GM12864 (cell line): ENCODE measurements around the gene OR6C3.
"Not testable (repeated sequence)": the region's sequence is repeated elsewhere in the genome, so short reads cannot be mapped to it uniquely, and the experiment has no call there.

Experiments used
- DNase-seq: peaks from one replicate; pipeline ENCODE4 v3.0.0-alpha.2; 2011; ENCODE audit warnings: low read depth
- H3K4me3 ChIP-seq: 2 replicates; pipeline ENCODE4 v1.5.1; 2011; ENCODE audit warnings: mild to moderate bottlenecking, low read depth, low read length, control low read depth
- TF ChIP-seq, protein P1 (sequence below): IDR thresholded peaks from 2 replicates; pipeline ENCODE4 v1.5.1; 2011; ENCODE audit warnings: low read depth, mild to moderate bottlenecking, moderate library complexity, low read length, control low read depth, inconsistent platforms; ENCODE audit errors: missing control alignments

Gene OR6C3

DNA sequence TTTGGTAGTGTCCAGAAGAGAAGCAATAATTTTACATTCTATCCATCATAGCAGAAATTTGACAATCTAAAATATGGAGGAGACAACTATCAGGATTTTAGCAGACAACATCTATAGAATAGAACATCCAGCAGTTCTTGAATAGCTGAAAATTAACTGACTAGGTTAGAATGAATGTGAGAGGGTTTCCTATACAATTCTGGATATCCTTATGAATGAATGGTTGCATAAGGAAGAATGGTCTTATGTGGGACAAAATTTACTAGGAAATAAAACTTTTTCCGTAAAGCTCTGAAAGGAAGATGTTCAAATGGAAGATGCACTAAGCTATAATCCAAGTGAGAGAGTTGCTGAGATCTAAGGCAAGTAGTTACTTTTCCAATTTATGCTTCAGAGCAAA is at the start of gene OR6C3:
OR6C3 (plus strand) TSS at position 301 of the 400 bp plus-strand sequence. CDS start 955 bp downstream, outside the sequence.
- TF ChIP-seq, protein P1, sequence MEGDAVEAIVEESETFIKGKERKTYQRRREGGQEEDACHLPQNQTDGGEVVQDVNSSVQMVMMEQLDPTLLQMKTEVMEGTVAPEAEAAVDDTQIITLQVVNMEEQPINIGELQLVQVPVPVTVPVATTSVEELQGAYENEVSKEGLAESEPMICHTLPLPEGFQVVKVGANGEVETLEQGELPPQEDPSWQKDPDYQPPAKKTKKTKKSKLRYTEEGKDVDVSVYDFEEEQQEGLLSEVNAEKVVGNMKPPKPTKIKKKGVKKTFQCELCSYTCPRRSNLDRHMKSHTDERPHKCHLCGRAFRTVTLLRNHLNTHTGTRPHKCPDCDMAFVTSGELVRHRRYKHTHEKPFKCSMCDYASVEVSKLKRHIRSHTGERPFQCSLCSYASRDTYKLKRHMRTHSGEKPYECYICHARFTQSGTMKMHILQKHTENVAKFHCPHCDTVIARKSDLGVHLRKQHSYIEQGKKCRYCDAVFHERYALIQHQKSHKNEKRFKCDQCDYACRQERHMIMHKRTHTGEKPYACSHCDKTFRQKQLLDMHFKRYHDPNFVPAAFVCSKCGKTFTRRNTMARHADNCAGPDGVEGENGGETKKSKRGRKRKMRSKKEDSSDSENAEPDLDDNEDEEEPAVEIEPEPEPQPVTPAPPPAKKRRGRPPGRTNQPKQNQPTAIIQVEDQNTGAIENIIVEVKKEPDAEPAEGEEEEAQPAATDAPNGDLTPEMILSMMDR, result no peak
- H3K4me3 ChIP-seq, result no peak within 1 kb of the TSS
- DNase-seq, result no peak

DNA sequence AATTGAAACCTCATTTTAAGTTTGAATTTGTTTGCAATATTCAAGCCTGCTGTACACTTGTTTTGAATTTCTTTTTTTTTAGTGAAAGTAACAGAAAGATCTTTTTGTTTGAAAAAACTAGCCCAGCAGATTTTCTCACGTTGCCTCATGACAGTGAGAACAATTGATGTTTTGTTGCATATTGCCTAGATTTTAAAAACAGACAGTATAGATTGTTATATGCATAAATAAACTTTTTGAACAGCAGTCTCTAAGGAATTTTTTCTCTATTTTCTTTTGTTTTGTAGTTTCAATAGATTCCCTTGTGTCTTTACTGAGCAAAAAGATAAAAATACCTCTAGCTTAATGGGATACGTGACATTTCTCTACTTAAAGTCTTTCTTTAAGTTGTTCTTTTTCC is 49.6 kb upstream of the OR6C3 start:
- TF ChIP-seq, protein P1, result no peak
- no peak overlapping the region for H3K4me3 ChIP-seq
- DNase-seq, result no peak

DNA sequence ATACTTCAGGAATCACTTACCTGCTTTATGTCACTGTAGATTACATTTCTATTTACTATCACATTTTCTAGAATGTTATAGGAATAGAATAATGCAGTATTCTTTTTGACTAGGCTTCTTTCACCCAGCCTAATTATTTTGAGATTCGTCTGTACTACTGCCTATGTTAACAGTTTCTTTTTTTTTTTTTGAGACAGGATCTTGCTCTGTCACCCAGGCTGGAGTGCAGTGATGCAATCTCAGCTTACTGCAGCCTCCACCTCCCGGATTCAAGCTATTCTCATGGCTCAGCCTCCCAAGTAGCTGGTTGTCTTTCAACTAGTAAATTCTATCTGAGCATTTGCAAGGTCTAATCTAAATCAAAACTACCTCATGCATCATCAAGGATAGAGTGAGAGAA is 40.5 kb upstream of the OR6C3 start:
- DNase-seq, result no peak

DNA sequence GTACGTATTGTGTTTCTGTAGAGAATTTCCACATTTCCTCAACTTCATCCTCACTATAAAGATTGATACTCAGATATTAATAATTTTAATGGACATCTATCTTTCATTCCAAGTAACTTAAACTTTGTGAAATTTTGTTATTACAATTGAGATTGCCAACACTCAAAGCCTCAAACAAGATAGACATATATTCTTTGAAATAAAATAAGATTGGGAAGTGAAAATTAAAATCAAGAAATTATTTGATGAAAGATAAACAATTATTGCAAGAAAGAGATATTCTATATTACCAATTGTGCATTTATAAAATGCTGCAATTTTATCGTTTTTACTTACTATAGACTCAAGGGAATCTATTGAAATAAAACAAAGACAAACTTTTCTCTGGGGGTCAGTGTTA is 34.1 kb upstream of the OR6C3 start, which contains the start of gene OR6C6:
OR6C6 (minus strand) TSS at position 101 of the 400 bp plus-strand sequence. CDS start 1,337 bp downstream, outside the sequence.
- TF ChIP-seq, protein P1, result no peak
- DNase-seq, result no peak
- H3K4me3 ChIP-seq, result no peak within 1 kb of the TSS

More for the DNA sequence above, 40.5 kb upstream of the OR6C3 start:
- H3K4me3 ChIP-seq, result no peak overlapping the region
- TF ChIP-seq, protein P1, result no peak

DNA sequence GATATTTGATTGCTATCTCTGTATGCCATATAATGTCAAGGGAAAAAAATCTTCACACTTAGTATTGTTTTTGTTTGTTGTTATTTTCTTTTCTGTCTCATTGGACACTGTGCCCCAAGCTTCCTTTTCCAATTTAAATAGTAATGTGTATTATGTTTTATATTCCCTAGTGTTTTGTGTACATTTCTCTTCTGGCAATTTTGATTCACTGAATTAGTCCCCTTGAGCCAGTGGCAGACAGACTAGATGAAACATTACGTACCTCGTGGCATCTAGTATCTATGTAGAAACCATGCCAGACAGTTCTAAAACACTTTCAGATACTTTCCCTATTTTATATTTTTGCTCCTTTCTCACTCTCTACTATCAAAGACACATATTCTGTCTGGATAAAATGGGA is 16.5 kb upstream of the OR6C3 start, which contains the start of gene OR6C1:
OR6C1 (plus strand) TSS at position 301 of the 400 bp plus-strand sequence. CDS start 6,257 bp downstream, outside the sequence.
- DNase-seq, result no peak
- TF ChIP-seq, protein P1, result no peak
- H3K4me3 ChIP-seq, result no peak within 1 kb of the TSS

DNA sequence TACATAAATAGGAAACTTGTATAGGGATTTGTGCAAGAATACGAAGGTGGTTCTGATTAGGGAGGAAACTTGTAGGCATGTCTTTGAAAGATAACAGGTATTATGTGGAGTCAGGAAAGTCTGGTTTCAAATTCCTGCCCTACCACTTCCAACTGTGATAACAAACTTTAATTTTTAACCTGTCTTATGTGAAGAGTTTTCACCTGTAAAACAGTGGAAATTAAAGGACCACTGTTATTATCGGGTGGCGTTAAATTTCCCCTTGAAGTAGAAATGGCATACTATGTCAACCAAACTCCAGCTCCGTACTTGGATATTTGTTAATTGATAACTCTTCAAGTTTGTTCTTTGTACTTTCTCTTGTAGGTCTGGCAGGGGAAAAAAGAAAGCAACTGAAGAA is 10.3 kb upstream of the OR6C3 start:
- no peak overlapping the region for H3K4me3 ChIP-seq
- TF ChIP-seq, protein P1, result no peak
- no peak for DNase-seq

DNA sequence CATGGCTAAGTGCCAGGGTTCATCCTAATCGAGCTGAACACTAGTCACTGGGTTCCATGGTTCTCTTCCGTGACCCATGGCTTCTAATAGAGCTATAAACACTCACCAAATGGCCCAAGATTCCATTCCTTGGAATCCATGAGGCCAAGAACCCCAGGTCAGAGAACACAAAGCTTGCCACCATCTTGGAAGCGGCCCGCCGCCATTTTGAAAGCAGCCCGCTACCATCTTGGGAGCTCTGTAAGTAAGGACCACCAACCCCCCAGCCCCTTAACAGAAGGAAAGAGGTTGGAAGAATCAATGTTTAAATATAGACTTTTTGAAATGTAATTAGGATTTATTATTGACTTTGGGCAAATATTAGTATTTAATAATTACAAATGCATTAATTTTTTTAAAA is 4.7 kb upstream of the OR6C3 start:
- not testable (repeated sequence) for DNase-seq, H3K4me3 ChIP-seq
